A549 treated with Mapracorat at 1 μM for 4 hours (cell line): ENCODE data around the gene RNF212. TPM values are rescaled to one million over a fixed set of nuclear protein-coding genes. Genes with fewer than 3 reads are reported as not detected.

Source experiments
- total RNA-seq: library from RNA; stranded (reverse); fragments of 200-300 nt; extraction: Qiagen RNA extraction; gene quantifications from 5 replicates; pipeline ENCODE4 v1.2.3, GENCODE V29; 2022

Gene RNF212, protein sequence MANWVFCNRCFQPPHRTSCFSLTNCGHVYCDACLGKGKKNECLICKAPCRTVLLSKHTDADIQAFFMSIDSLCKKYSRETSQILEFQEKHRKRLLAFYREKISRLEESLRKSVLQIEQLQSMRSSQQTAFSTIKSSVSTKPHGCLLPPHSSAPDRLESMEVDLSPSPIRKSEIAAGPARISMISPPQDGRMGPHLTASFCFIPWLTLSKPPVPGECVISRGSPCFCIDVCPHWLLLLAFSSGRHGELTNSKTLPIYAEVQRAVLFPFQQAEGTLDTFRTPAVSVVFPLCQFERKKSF
- 1.6 to 2.6 TPM (median 2.2 TPM) in 5 replicates for total RNA-seq

GRCh38 chr4:1113311-1114009 lies at the start of gene RNF212:
Gene RNF212 (minus strand): TSS chr4:1113564. CDS start chr4:1113464, 100 bp downstream.

Other genes starting within 250 kb of the RNF212 start
- gene GAK, start 181.2 kb downstream of the RNF212 start, total RNA-seq: 30.3 to 54.2 TPM (median 51.0 TPM) in 5 replicates
- gene TMEM175, start 181.1 kb downstream of the RNF212 start, total RNA-seq: 6.0 to 9.8 TPM (median 9.0 TPM) in 5 replicates
- gene DGKQ, start 140.0 kb downstream of the RNF212 start, total RNA-seq: 4.2 to 9.0 TPM (median 8.1 TPM) in 5 replicates
- 6.2 to 15.1 TPM (median 13.4 TPM) in 5 replicates for gene IDUA, start 126.5 kb downstream of the RNF212 start, total RNA-seq
- gene SLC26A1, start 120.2 kb downstream of the RNF212 start, total RNA-seq: 0.14 to 0.60 TPM (median 0.18 TPM) in 5 replicates
- gene FGFRL1, start 101.9 kb downstream of the RNF212 start, total RNA-seq: 13.2 to 22.9 TPM (median 18.8 TPM) in 5 replicates
- 0.41 to 0.60 TPM (median 0.53 TPM) in 5 replicates for gene SPON2, start 59.0 kb upstream of the RNF212 start, total RNA-seq
- 66.5 to 92.5 TPM (median 85.7 TPM) in 5 replicates for gene CTBP1, start 135.6 kb upstream of the RNF212 start, total RNA-seq
- 50.5 to 66.8 TPM (median 62.4 TPM) in 5 replicates for gene MAEA, start 176.3 kb upstream of the RNF212 start, total RNA-seq
- gene UVSSA, start 233.6 kb upstream of the RNF212 start, total RNA-seq: 3.2 to 6.9 TPM (median 4.9 TPM) in 5 replicates